NCI-H526 (cell line): ENCODE measurements around the gene SERF1B.
"Not testable (repeated sequence)": the region's sequence is repeated elsewhere in the genome, so short reads cannot be mapped to it uniquely, and the experiment has no call there.

Source experiments
- DNase-seq, 2 experiments: peaks; one replicate each; lab custom pipeline; 2025; lab: John Stamatoyannopoulos, UW

The SERF1B gene

DNA sequence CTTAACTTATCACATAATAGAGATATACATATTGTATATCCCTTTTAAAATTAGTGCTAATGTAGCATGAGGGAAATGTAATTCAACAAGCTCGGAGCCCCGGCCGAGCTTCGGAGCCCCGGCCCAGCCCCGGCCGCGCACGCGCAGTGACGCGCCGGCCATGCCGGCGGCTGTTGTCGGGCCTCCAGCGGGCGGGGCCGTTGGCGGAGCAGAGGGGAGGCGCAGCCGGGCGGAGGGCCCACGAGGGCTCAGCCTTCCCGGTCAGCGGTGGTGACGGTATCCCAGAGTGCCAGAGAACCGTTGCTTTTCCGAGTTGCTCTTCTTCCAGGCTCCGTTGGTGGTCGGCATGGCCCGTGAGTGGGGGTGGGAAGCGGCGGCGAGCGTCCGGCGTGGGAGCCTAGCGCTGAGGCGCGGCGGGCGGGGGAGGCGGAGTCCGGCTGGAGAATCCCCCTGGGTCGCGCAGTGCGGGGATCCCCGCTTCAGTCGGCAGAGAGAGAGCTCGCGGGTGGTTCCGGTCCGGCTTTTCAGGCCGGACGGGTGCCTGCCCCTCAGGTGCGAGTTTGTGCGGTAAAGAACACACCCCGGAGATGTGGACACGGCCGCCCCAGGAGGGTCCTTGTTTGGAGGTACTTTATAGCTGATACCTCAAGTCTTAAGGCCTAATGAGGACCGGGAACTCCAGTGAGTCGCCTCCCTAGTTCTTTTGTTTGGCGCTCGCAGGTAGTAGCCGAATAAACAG, at the start of gene SERF1B:
Gene SERF1B, plus strand, starts transcription at position 146 of the 739 bp plus-strand sequence. Its CDS starts 201 bp downstream, at position 347.
- not testable (repeated sequence) for DNase-seq

DNA sequence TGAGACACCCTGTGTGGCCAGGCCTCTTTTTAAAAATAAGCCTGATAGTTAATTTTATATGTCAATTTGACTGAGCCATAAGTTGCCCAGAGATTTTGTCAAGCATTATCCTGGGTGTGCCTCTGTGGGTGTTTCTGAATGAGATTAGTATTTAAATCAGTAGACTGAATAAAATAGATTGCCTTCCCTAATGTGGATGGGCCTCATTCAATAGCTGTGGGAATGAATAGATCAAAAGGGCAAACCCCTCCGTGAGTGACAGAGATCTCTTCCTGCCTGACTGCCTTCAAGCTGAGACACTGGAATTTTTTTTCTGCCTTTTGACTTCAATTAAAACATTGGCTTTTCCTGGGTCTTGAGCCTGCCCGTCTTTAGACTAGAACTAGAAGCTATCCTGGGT, 33.3 kb upstream of the SERF1B start:
- not testable (repeated sequence) for DNase-seq

GRCh38 chr5:69995535-69995934, 29.5 kb upstream of the SERF1B start:
- DNase-seq, result not testable (repeated sequence)

- DNase-seq, result not testable (repeated sequence)
Observed at GRCh38 chr5:70020660-70021059, 4.4 kb upstream of the SERF1B start.

- DNase-seq, result not testable (repeated sequence)
Observed at GRCh38 chr5:70025845-70026145, 744 bp downstream of the SERF1B start.

GRCh38 chr5:70031204-70031603, 6.2 kb downstream of the SERF1B start:
- DNase-seq, result not testable (repeated sequence)

DNA sequence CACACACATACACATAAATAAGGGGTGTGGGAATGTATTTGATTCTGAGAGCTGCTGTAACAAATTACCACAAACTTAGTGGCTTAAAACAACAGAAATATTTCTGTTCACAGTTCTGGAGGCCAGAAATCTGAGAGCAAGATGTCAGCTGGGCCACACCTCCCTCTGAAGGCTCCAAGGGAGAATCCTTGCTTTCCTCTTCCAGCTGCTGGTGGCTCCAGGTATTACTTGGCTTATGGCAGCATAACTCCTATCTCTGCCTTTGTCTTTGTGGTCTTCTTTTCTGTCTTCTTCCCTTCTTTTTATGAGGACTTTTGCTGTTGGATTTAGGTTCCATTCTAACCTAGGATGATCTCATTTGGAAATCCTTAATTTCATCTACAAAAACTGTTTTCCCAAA, 16.4 kb downstream of the SERF1B start:
- DNase-seq, result not testable (repeated sequence)

- not testable (repeated sequence) for DNase-seq
Observed at GRCh38 chr5:70049790-70050142, 24.7 kb downstream of the SERF1B start.

DNA sequence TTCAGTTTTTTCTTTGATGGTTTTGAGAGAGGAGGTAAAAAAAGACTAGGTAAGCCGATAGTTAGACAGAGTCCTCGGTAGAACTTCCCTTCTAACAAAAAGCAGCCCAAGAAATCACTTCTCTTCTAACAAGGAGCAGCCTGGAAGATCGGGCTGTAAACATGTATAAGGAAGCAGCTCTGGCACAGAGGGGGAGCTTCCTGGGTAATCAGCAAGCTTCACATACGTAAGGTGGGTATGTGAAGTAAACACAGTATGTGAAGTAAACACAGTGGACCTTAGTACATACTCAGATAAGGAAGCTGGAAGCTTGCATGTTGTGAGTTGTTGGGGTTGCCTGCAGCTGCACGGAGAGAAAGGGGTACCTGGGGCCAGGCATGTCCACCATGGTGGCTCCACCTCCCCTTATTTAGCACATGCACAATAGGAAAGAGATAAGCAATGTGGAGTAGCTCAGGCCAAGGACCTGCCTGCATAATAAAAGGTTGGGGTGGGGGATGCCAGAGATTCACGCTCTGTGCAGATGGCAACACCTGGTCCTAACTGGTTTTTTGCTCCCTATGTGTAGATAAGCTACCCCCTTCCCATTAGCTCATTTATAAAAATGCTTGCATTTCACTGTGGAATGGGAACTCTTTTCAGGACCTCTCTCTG, 31.4 kb downstream of the SERF1B start:
- not testable (repeated sequence) for DNase-seq

DNA sequence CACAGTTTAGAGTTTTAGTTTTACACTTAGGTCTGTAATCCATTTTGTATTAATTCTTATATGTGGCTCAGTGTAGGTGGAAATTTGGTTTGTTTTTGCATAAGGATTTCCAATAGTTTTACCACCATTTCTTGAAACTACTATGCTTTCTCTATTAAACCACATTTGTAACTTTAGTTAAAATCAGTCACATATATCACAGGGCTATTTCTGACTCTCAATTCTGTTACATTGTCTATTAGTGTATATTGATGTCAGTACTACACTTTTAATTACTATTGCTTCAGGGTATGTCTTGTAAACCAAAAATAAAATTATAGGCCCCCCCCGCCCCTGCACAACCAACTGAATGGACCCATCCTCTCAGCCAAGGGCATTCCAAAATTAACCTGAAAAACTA, 32.1 kb downstream of the SERF1B start:
- DNase-seq, result not testable (repeated sequence)

DNA sequence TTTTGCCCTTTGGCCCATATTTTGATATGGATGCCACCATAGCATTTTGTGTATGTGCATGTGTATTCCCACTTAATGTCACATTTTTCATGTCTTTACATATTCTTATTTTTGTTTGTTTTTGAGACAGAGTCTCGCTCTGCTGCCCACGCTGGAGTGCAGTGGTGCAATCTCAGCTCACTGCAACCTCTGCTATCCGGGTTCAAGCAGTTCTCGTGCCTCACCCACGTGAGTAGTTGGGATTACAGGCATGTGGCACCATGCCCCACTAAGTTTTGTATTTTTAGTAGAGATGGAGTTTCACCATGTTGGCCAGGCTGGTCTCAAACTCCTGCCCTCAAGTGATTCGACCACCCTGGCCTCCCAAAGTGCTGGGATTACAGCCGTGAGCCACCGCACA, 52.6 kb downstream of the SERF1B start:
- DNase-seq, result not testable (repeated sequence)

DNA sequence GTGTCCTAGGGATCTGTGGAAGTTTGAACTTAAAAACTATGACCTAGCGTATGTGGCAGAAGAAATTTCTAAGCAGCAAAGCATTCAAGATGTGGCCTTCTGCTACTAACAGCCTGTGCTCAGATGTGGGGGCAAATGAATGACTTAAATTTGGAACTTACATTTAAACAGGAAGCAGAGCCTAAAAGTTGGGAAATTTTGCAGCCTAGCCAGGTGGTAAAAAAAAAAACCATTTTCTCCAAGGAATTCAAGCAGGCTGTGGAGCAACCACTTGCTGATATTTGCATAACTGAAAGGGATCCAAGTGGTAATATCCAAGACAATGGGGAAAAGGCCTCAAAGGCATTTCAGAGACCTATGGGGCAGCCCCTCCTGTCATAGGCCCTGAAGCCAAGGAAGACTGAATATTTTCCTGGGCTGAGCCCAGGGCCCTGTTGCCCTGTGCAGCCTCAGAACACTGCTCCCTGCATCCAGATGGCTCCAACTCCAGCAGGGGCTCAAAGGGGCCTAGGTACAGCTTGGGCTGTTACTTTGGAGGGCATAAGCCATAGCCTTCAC, 63.9 kb downstream of the SERF1B start:
- not testable (repeated sequence) for DNase-seq

GRCh38 chr5:70091776-70092175, 66.7 kb downstream of the SERF1B start:
- not testable (repeated sequence) for DNase-seq
